HEK293 (cell line): ENCODE results near the gene ULBP3.
A peak's percentile ranks its signal among the peaks of the same experiment; 100 is the strongest.

ENCODE experiments used
- CTCF ChIA-PET: fragments of 350-600 bp; formaldehyde crosslinking; extraction: SDS; loops from one replicate; lab custom pipeline; 2021; ENCODE audit warnings: antibody characterized with exemption; lab: Yijun Ruan, JAX
- POLR2A ChIA-PET: fragments of 300-600 bp; formaldehyde crosslinking; extraction: SDS; loops from one replicate; lab custom pipeline; 2020; ENCODE audit warnings: antibody characterized with exemption, inconsistent platforms; lab: Yijun Ruan, JAX
- H3K27ac ChIP-seq: fragments of 200-500 bp; sonication (Bioruptor generic); 2 replicates; pipeline ENCODE4 v1.5.1; 2014; ENCODE audit warnings: low read depth, low read length, control low read depth, inconsistent platforms; ENCODE audit errors: extremely low read depth
- H3K36me3 ChIP-seq, 2 experiments: fragments of 200-500 bp in 1 of 2; sonication (Bioruptor generic) in 1 of 2; 1 replicate in 1 of 2; 2 replicates in 1 of 2; pipeline ENCODE4 v1.5.1; 2014 to 2017; ENCODE audit warnings: inconsistent platforms in 2 of 2, low read length in 2 of 2; ENCODE audit not compliant: control insufficient read depth in 2 of 2, insufficient read depth in 1 of 2
- H3K4me1 ChIP-seq: fragments of 200-500 bp; sonication (Bioruptor generic); 2 replicates; pipeline ENCODE4 v1.5.1; 2014; ENCODE audit warnings: mild to moderate bottlenecking, low read length, inconsistent platforms; ENCODE audit not compliant: control insufficient read depth, insufficient read depth
- H3K4me3 ChIP-seq: 2 replicates; pipeline ENCODE4 v1.5.1; 2011; ENCODE audit warnings: low read depth, mild to moderate bottlenecking, control low read depth, low read length, moderate library complexity
- H3K9me3 ChIP-seq: fragments of 200-500 bp; sonication (Bioruptor generic); 2 replicates; pipeline ENCODE4 v1.5.1; 2014; ENCODE audit warnings: low read depth, low read length, inconsistent platforms; ENCODE audit not compliant: control insufficient read depth, insufficient read depth
- BCL11A ChIP-seq: fragments of 450-650 bp; formaldehyde crosslinking; IDR thresholded peaks from 2 replicates; pipeline ENCODE4 v1.5.1; 2016; ENCODE audit warnings: low read depth, missing biosample characterization, missing genetic modification characterization
- BCL6B ChIP-seq: fragments of 450-650 bp; formaldehyde crosslinking; IDR thresholded peaks from 2 replicates; pipeline ENCODE4 v1.5.1; 2017; ENCODE audit warnings: missing biosample characterization, missing genetic modification characterization
- FEZF1 ChIP-seq: fragments of 450-650 bp; formaldehyde crosslinking; IDR thresholded peaks from 2 replicates; pipeline ENCODE4 v1.5.1; 2016; ENCODE audit warnings: missing biosample characterization, missing genetic modification characterization
- HOXC10 ChIP-seq: sonication (generic); formaldehyde crosslinking; IDR thresholded peaks from 2 replicates; pipeline ENCODE4 v1.8.1; 2023; ENCODE audit warnings: mild to moderate bottlenecking, missing genetic modification reagents
- KLF16 ChIP-seq: fragments of 450-650 bp; formaldehyde crosslinking; IDR thresholded peaks from 2 replicates; pipeline ENCODE4 v1.5.1; 2017; ENCODE audit warnings: missing biosample characterization, missing genetic modification characterization
- KLF8 ChIP-seq: fragments of 450-650 bp; formaldehyde crosslinking; IDR thresholded peaks from 2 replicates; pipeline ENCODE4 v1.5.1; 2016; ENCODE audit warnings: missing biosample characterization, missing genetic modification characterization
- OVOL3 ChIP-seq: fragments of 450-650 bp; formaldehyde crosslinking; IDR thresholded peaks from 2 replicates; pipeline ENCODE4 v1.5.1; 2016; ENCODE audit warnings: missing biosample characterization, missing genetic modification characterization
- PRDM6 ChIP-seq: fragments of 450-650 bp; formaldehyde crosslinking; IDR thresholded peaks from 2 replicates; pipeline ENCODE4 v1.5.1; 2017; ENCODE audit warnings: missing biosample characterization, missing genetic modification characterization
- SCRT1 ChIP-seq: fragments of 450-650 bp; formaldehyde crosslinking; IDR thresholded peaks from 2 replicates; pipeline ENCODE4 v1.5.1; 2016; ENCODE audit warnings: missing biosample characterization, missing genetic modification characterization, borderline replicate concordance
- SCRT2 ChIP-seq: fragments of 450-650 bp; formaldehyde crosslinking; IDR thresholded peaks from 2 replicates; pipeline ENCODE4 v1.5.1; 2016; ENCODE audit warnings: missing biosample characterization, missing genetic modification characterization
- SP7 ChIP-seq: fragments of 450-650 bp; formaldehyde crosslinking; IDR thresholded peaks from 2 replicates; pipeline ENCODE4 v1.5.1; 2016; ENCODE audit warnings: missing biosample characterization, missing genetic modification characterization
- TRIM28 ChIP-seq: IDR thresholded peaks from 2 replicates; pipeline ENCODE4 v1.6.1; 2011; ENCODE audit warnings: low read length, control low read depth, borderline replicate concordance
- ZBTB17 ChIP-seq: fragments of 450-650 bp; formaldehyde crosslinking; IDR thresholded peaks from 2 replicates; pipeline ENCODE4 v1.5.1; 2016; ENCODE audit warnings: missing biosample characterization, missing genetic modification characterization
- ZFHX2 ChIP-seq: fragments of 450-650 bp; formaldehyde crosslinking; conservative IDR thresholded peaks from 2 replicates; pipeline ENCODE4 v1.5.1; 2016; ENCODE audit warnings: missing biosample characterization, missing genetic modification characterization
- ZFP37 ChIP-seq: fragments of 450-650 bp; formaldehyde crosslinking; IDR thresholded peaks from 2 replicates; pipeline ENCODE4 v1.5.1; 2016; ENCODE audit warnings: missing biosample characterization, missing genetic modification characterization
- ZFP41 ChIP-seq: fragments of 450-650 bp; formaldehyde crosslinking; IDR thresholded peaks from 2 replicates; pipeline ENCODE4 v1.5.1; 2016; ENCODE audit warnings: missing biosample characterization, missing genetic modification characterization, borderline replicate concordance
- ZNF155 ChIP-seq: fragments of 450-650 bp; formaldehyde crosslinking; IDR thresholded peaks from 2 replicates; pipeline ENCODE4 v1.5.1; 2016; ENCODE audit warnings: missing biosample characterization, missing genetic modification characterization
- ZNF16 ChIP-seq: fragments of 450-650 bp; formaldehyde crosslinking; IDR thresholded peaks from 2 replicates; pipeline ENCODE4 v1.5.1; 2016; ENCODE audit warnings: low read depth, missing biosample characterization, missing genetic modification characterization
- ZNF366 ChIP-seq: fragments of 450-650 bp; formaldehyde crosslinking; conservative IDR thresholded peaks from 2 replicates; pipeline ENCODE4 v1.5.1; 2016; ENCODE audit warnings: missing biosample characterization, missing genetic modification characterization
- ZNF473 ChIP-seq: fragments of 450-650 bp; formaldehyde crosslinking; IDR thresholded peaks from 2 replicates; pipeline ENCODE4 v1.5.1; 2017; ENCODE audit warnings: missing biosample characterization, missing genetic modification characterization
- ZNF549 ChIP-seq: fragments of 450-650 bp; IDR thresholded peaks from 2 replicates; pipeline ENCODE4 v1.5.1; 2018; ENCODE audit warnings: missing biosample characterization, missing genetic modification characterization, mild to moderate bottlenecking, inconsistent platforms, moderate library complexity
- ZNF558 ChIP-seq: fragments of 450-650 bp; formaldehyde crosslinking; IDR thresholded peaks from 2 replicates; pipeline ENCODE4 v1.5.1; 2016; ENCODE audit warnings: missing biosample characterization, missing genetic modification characterization
- ZNF561 ChIP-seq: fragments of 450-650 bp; IDR thresholded peaks from 2 replicates; pipeline ENCODE4 v1.5.1; 2018; ENCODE audit warnings: missing biosample characterization, missing genetic modification characterization, borderline replicate concordance
- ZNF600 ChIP-seq: fragments of 450-650 bp; formaldehyde crosslinking; IDR thresholded peaks from 2 replicates; pipeline ENCODE4 v1.5.1; 2016; ENCODE audit warnings: missing biosample characterization, missing genetic modification characterization
- ZNF623 ChIP-seq: fragments of 450-650 bp; formaldehyde crosslinking; IDR thresholded peaks from 2 replicates; pipeline ENCODE4 v1.5.1; 2016; ENCODE audit warnings: missing biosample characterization, missing genetic modification characterization
- ZNF658 ChIP-seq: fragments of 450-650 bp; formaldehyde crosslinking; IDR thresholded peaks from 2 replicates; pipeline ENCODE4; 2016; ENCODE audit warnings: missing biosample characterization, missing genetic modification characterization
- ZNF830 ChIP-seq: fragments of 450-650 bp; IDR thresholded peaks from 2 replicates; pipeline ENCODE4 v1.5.0; 2018; ENCODE audit warnings: missing biosample characterization, missing genetic modification characterization, low read depth, mild to moderate bottlenecking, moderate library complexity
- ZXDB ChIP-seq: fragments of 450-650 bp; formaldehyde crosslinking; IDR thresholded peaks from 2 replicates; pipeline ENCODE4 v1.5.1; 2016; ENCODE audit warnings: missing biosample characterization, missing genetic modification characterization
- TF ChIP-seq, protein P1 (sequence below): fragments of 450-650 bp; formaldehyde crosslinking; IDR thresholded peaks from 2 replicates; pipeline ENCODE4 v1.5.1; 2017; ENCODE audit warnings: missing biosample characterization, mild to moderate bottlenecking, missing genetic modification characterization, moderate library complexity
- TF ChIP-seq, protein P2 (sequence below): fragments of 450-650 bp; formaldehyde crosslinking; IDR thresholded peaks from 2 replicates; pipeline ENCODE4 v1.5.1; 2016; ENCODE audit warnings: missing biosample characterization, missing genetic modification characterization

Gene ULBP3

GRCh38 chr6:150078788-150079187 lies 9.9 kb upstream of the ULBP3 start (continued):
- peak; percentile 46 for TF ChIP-seq SCRT2 (tag by site-specific recombination)
- TF ChIP-seq, protein P1, sequence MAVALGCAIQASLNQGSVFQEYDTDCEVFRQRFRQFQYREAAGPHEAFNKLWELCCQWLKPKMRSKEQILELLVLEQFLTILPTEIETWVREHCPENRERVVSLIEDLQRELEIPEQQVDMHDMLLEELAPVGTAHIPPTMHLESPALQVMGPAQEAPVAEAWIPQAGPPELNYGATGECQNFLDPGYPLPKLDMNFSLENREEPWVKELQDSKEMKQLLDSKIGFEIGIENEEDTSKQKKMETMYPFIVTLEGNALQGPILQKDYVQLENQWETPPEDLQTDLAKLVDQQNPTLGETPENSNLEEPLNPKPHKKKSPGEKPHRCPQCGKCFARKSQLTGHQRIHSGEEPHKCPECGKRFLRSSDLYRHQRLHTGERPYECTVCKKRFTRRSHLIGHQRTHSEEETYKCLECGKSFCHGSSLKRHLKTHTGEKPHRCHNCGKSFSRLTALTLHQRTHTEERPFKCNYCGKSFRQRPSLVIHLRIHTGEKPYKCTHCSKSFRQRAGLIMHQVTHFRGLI (tag by site-specific recombination) = peak; percentile 73
- peak; percentile 77 for TF ChIP-seq ZXDB (tag by site-specific recombination)
- no peak for TF ChIP-seq ZNF473 (tag by site-specific recombination)
- 0 out of 2 replicates have a peak, but pooled peaks have one; percentile 39 for TF ChIP-seq OVOL3 (tag by site-specific recombination)
- peak; percentile 78 for TF ChIP-seq KLF16 (tag by site-specific recombination)
- TF ChIP-seq KLF8 (tag by site-specific recombination) = peak; percentile 83
- TF ChIP-seq, protein P2, sequence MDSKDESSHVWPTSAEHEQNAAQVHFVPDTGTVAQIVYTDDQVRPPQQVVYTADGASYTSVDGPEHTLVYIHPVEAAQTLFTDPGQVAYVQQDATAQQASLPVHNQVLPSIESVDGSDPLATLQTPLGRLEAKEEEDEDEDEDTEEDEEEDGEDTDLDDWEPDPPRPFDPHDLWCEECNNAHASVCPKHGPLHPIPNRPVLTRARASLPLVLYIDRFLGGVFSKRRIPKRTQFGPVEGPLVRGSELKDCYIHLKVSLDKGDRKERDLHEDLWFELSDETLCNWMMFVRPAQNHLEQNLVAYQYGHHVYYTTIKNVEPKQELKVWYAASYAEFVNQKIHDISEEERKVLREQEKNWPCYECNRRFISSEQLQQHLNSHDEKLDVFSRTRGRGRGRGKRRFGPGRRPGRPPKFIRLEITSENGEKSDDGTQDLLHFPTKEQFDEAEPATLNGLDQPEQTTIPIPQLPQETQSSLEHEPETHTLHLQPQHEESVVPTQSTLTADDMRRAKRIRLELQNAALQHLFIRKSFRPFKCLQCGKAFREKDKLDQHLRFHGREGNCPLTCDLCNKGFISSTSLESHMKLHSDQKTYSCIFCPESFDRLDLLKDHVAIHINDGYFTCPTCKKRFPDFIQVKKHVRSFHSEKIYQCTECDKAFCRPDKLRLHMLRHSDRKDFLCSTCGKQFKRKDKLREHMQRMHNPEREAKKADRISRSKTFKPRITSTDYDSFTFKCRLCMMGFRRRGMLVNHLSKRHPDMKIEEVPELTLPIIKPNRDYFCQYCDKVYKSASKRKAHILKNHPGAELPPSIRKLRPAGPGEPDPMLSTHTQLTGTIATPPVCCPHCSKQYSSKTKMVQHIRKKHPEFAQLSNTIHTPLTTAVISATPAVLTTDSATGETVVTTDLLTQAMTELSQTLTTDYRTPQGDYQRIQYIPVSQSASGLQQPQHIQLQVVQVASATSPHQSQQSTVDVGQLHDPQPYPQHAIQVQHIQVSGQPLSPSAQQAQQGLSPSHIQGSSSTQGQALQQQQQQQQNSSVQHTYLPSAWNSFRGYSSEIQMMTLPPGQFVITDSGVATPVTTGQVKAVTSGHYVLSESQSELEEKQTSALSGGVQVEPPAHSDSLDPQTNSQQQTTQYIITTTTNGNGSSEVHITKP (tag by site-specific recombination) = peak; percentile 38; the same call in 1 of the 2 replicates
- 0 out of 2 replicates have a peak, but pooled peaks have one; percentile 26 for TF ChIP-seq SCRT1 (tag by site-specific recombination)
- TF ChIP-seq FEZF1 (tag by site-specific recombination) = peak; percentile 58
- peak; percentile 83 for TF ChIP-seq SP7 (tag by site-specific recombination)
- 0 out of 2 replicates have a peak, but pooled peaks have one; percentile 19 for TF ChIP-seq ZNF366 (tag by site-specific recombination)
- TF ChIP-seq ZNF600 (tag by site-specific recombination) = peak; percentile 57; the same call in 1 of the 2 replicates
- no peak for TF ChIP-seq ZNF658 (tag by site-specific recombination)
- 0 out of 2 replicates have a peak, but pooled peaks have one; percentile 24 for TF ChIP-seq ZFHX2

- no peak overlapping the region for H3K27ac ChIP-seq
- no peaks in the 10 kb centered on the region for H3K36me3 ChIP-seq
- H3K9me3 ChIP-seq = no peaks in the 10 kb centered on the region
- CTCF ChIA-PET = interaction anchor here (0.5 to 8.0 kb wide), 12 partner anchors 20 to 318 kb away, joined by 3 to 149 read pairs (median 3); no protein-coding TSS in a partner anchor
- peaks cover 17% of the 10 kb centered on the region for H3K4me1 ChIP-seq
- POLR2A ChIA-PET = no interaction called here
- no peak overlapping the region for H3K4me3 ChIP-seq
- TF ChIP-seq ZNF830 (tag by site-specific recombination) (no peak), ZNF558 (tag by site-specific recombination) (no peak), ZNF155 (tag by site-specific recombination) (no peak), ZNF561 (no peak), PRDM6 (tag by site-specific recombination) (no peak), BCL6B (tag by site-specific recombination) (no peak), ZFP41 (no peak), ZBTB17 (tag by site-specific recombination) (0 out of 2 replicates have a peak, but pooled peaks have one; percentile 18), ZNF549 (tag by site-specific recombination) (no peak), ZNF623 (tag by site-specific recombination) (no peak), HOXC10 (no peak), ZNF16 (tag by site-specific recombination) (peak; percentile 90), BCL11A (tag by site-specific recombination) (no peak), ZFP37 (no peak), SCRT2 (tag by site-specific recombination) (no peak), ZNF600 (tag by site-specific recombination) (peak; percentile 59; the same call in 1 of the 2 replicates), SP7 (tag by site-specific recombination) (no peak), TRIM28 (peak; percentile 86; the same call in 1 of the 2 replicates)
Observed at GRCh38 chr6:150076196-150076893, 7.4 kb upstream of the ULBP3 start.
